Activated CD4-positive, alpha-beta T cell treated with anti-CD3 and anti-CD28 coated beads for 24 hours (primary cell): ENCODE measurements around the gene CALM3.
"Not testable (repeated sequence)": the region's sequence is repeated elsewhere in the genome, so short reads cannot be mapped to it uniquely, and the experiment has no call there.

Experiments
- DNase-seq, 2 donors: peaks; one replicate each; pipeline ENCODE4 v3.0.0-alpha.2; 2020; ENCODE audit warnings: low read depth in 2 of 2

Gene CALM3

DNA sequence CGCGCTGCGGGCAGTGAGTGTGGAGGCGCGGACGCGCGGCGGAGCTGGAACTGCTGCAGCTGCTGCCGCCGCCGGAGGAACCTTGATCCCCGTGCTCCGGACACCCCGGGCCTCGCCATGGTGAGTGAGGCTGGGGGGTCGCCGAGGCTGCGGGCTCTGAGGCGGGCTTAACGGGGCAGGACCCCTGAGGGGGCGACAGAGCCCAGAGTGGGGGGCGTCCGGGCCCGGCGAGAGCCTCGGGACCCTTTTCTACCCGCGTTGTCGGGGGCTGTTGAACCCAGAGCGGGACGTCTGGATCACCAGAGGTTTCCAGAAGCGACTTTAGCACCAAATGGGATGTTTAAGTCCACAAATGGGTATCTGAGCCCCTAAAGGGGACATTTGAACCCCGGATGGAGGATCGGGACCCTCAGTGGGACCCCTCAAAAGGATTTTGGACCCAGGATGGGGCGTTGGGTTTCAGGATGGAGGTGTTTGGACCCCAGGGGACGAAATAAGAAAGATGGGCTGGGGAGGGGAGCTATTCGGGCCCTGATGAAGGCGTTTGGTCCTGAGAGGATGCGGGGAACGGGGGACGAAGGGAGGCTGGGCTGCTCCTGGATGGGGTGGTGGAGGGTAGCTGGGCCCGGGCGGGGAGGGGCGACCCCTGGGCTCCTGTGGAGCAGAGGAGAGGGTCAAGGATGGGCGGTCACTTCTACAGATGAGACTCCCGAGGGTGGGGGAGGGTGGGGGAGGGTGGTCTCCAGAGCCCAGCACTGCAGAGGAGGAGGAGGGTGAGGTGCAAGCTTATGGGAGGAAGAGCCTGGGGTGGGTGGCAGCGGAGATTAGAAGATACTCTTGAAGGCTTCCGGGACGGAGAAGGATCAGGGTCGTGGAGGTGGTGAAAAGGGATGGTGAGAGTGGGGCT is at the start of gene CALM3:
Gene CALM3 (plus strand): TSS at position 13 of the 907 bp plus-strand sequence. CDS start 105 bp downstream, at position 118.
- DNase-seq = no peak

GRCh38 chr19:46552891-46553290 is 48.2 kb upstream of the CALM3 start:
- DNase-seq = no peak

GRCh38 chr19:46554161-46554560 is 47.0 kb upstream of the CALM3 start:
- DNase-seq = no peak

GRCh38 chr19:46555628-46556280 is 45.4 kb upstream of the CALM3 start:
- no peak for DNase-seq

- DNase-seq = not testable (repeated sequence)
These were observed 44.7 kb upstream of the CALM3 start for GRCh38 chr19:46556471-46556870.

DNA sequence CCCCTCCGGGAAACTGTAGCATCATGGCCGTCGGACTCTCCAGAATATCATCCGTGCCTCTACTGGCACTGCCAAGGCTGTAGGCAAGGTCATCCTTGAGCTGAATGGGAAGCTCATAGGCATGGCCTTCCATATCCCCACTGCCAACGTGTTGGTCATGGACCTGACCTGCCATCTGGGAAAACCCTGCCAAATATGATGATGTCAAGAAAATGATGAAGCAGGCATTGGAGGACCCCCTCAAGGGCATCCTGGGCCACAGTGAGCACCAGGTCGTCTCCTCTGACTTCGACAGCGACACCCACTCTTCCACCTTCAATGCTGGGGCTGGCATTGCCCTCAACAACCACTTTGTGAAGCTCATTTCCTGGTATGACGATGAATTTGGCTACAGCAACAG is 41.9 kb upstream of the CALM3 start:
- no peak for DNase-seq

DNA sequence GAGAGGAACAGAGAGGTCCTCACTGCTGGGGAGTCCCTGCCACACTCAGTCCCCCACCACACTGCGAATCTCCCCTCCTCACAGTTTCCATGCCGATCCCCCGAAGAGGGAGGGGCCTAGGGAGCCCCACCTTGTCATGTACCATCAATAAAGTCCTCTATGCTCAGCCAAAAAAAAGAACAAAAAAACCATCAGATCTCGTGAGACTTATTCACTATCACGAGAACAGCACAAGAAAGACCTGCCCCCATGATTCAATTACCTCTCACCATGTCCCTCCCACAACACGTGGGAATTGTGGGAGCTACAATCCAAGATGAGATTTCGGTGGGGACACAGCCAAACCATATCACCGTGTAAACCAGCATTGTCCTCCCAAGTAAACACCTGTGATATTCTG is 41.5 kb upstream of the CALM3 start:
- DNase-seq = not testable (repeated sequence)

GRCh38 chr19:46564701-46565100 is 36.4 kb upstream of the CALM3 start:
- no peak for DNase-seq

GRCh38 chr19:46571495-46571894 is 29.6 kb upstream of the CALM3 start:
- DNase-seq = no peak

- no peak for DNase-seq
These were observed 27.2 kb upstream of the CALM3 start for GRCh38 chr19:46573679-46574498.

- DNase-seq = peak; percentile 12 to 27
These were observed 26.6 kb upstream of the CALM3 start for GRCh38 chr19:46574533-46574932.

DNA sequence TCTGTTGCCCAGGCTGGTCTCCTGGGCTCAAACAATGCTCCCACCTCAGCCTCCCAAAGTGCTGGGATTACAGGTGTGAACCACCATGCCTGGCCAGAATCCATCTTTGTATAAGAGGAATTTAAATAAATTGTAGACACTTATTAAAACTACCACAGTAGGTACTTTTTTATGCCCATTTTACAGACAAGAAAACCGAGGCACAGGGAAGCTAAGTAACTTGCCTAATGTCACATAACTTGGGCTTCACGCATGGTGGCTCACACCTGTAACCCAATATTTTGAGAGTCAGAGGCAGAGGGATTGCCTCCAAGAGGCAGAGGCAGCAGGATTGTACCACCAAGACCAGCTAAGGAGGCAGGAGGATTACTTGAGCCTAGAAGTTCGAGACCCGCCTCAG is 22.7 kb upstream of the CALM3 start:
- DNase-seq = no peak

DNA sequence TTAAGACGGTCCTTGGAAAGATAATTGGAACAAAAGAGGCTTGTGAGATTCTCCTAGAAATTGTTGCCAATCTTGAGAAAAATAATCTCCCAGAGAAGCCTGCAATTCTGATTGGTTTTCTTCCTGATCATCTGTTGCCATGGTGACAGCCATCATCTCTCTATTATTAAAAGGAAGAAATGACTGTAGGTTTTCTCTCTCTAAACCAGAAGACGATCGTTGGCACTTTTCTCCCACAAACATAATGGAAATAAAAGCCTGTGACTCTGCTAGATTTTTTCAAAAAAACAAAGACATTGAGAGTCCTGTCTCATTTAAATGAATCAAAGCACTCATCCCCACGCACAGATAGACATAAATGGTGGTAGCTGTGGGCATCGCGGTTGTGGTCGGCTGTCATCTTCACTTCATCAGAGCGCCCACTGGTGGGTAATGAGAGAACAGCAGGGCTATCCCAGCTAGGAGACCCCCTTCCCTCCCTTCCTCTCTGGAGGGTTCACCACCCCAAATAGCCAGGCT is 21.7 kb upstream of the CALM3 start:
- no peak for DNase-seq

DNA sequence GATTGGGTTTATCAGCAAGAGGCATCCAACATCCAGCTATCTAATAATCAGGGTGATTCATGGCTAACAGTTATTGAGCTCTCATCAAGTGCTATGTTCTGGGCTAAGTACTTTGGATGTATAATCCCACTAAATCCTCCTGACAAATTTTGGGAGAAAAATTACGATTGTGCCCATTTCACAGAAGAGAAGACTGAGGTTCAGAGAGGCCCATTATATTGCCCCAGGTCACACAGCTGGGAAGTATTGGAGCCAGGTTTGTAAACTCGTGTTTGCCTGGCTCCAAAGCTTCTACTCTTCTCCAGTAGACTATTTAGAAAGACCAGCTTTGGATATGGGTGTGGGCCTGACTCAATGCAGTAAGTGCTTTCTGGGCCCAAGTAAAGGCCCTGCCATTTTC is 20.9 kb upstream of the CALM3 start:
- DNase-seq = no peak

DNA sequence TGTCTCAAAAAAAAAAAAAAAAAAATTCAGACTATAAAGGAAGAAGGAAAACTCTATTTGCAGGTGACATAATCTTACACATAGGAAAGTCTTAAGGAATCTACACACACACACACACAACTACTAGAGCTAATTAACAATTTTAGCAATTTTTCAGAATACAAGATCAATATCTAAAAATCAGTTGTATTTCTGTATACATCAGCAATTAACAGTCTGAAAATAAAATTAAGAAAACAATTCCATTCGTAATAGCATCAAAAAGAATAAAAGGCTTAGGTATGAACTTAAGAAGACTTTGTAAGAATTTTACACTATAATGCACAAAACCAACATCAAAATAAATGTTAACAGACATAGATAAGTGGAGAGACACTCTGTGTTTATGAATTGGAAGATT is 15.6 kb upstream of the CALM3 start:
- DNase-seq = no peak

- no peak for DNase-seq
These were observed 14.8 kb upstream of the CALM3 start for GRCh38 chr19:46586294-46586693.

DNA sequence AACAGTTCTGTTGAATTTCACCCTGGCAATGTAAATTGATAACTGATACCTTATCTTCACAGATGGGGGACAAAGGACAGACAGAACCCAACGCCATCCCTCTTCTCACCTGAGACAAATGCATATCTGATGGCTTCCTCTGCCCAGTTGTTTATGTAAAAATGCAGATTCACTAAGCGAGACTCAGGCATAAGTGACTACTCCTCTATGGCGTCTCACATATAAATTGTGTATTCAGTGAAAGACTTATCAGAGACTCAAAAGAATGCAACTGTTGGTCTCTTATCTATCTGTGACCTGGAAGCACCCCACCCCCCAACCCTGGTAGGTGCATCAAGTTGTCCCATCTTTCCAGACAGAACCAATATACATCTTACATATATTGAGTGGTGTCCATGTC is 13.3 kb upstream of the CALM3 start:
- DNase-seq = no peak

DNA sequence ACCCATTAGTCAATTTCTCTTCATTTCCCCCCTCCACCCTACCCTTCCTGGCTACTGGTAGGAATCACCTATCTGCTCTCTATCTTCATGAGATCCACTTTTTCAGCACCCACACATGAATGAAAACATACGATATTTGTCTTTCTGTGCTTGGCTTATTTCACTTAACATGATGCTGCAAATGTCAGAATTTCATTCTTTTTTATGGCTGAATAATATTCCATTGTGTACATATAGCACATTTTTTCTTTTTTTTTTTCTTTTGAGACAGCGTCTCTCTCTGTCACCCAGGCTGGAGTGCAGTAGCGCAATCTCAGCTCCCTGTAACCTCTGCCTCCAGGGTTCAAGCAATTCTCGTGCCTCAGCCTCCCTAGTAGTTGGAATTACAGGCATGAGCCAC is 9.9 kb upstream of the CALM3 start:
- DNase-seq = no peak

DNA sequence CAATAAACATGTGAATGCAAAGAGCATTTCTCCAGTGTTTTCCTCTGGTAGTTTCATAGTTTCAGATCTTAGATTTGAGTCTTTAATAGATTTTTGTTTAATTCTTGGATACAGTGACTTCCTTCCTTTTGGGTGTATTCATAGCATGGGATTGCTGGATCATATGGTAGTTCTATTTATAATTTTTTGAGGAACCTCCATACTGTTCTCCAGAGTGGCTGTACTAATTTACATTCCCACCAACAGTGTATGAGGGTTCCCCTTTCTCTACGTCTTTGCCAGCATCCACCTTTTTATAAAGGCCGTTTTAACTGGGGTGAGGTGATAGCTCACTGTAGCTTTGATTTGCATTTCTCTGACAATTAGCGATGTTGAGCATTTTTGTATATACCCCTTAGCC is 9.3 kb upstream of the CALM3 start:
- no peak for DNase-seq

GRCh38 chr19:46596008-46596407 is 5.1 kb upstream of the CALM3 start:
- DNase-seq = no peak

- no peak for DNase-seq
These were observed 2.7 kb upstream of the CALM3 start for GRCh38 chr19:46598372-46598917.
